Trophoblast cell (in vitro differentiated cells and primary cell): ENCODE results near the gene EIF2B5.
A peak's percentile ranks its signal among the peaks of the same experiment; 100 is the strongest.

Experiments used
- DNase-seq, 2 donors: peaks; one replicate each; pipeline ENCODE4 v3.0.0-alpha.2; 2016
- H2AFZ ChIP-seq: 2 replicates; pipeline ENCODE4 v1.6.1; 2013; ENCODE audit warnings: low read length, moderate library complexity, mild to moderate bottlenecking; ENCODE audit not compliant: insufficient read depth, poor library complexity
- H2AK5ac ChIP-seq: 2 replicates; pipeline ENCODE4 v1.6.1; 2013; ENCODE audit warnings: mild to moderate bottlenecking, low read length
- H2BK120ac ChIP-seq: 2 replicates; pipeline ENCODE4 v1.6.1; 2013; ENCODE audit warnings: low read length, mild to moderate bottlenecking, moderate library complexity; ENCODE audit not compliant: insufficient read depth, poor library complexity
- H2BK12ac ChIP-seq: 2 replicates; pipeline ENCODE4 v1.6.1; 2013; ENCODE audit warnings: mild to moderate bottlenecking, low read length, moderate library complexity
- H2BK5ac ChIP-seq: 2 replicates; pipeline ENCODE4 v1.6.1; 2013; ENCODE audit warnings: low read length, low read depth, moderate library complexity, mild to moderate bottlenecking; ENCODE audit not compliant: poor library complexity
- H3K14ac ChIP-seq: 2 replicates; pipeline ENCODE4 v1.6.1; 2013; ENCODE audit warnings: mild to moderate bottlenecking, low read length
- H3K18ac ChIP-seq: 2 replicates; pipeline ENCODE4 v1.6.1; 2013; ENCODE audit warnings: mild to moderate bottlenecking, low read length
- H3K23ac ChIP-seq: 2 replicates; pipeline ENCODE4 v1.6.1; 2013; ENCODE audit warnings: low read length
- H3K27ac ChIP-seq: 2 replicates; pipeline ENCODE4 v1.5.1; 2013; ENCODE audit warnings: low read depth, mild to moderate bottlenecking, inconsistent platforms, low read length, moderate library complexity
- H3K27me3 ChIP-seq: 2 replicates; pipeline ENCODE4 v1.6.1; 2013; ENCODE audit warnings: inconsistent platforms, mild to moderate bottlenecking, low read length, moderate library complexity; ENCODE audit not compliant: insufficient read depth
- H3K36me3 ChIP-seq, 2 experiments: 1 replicate in 1 of 2; 2 replicates in 1 of 2; pipeline ENCODE4 v1.6.1; 2013; ENCODE audit warnings: low read length in 2 of 2, mild to moderate bottlenecking in 2 of 2, moderate library complexity in 1 of 2; ENCODE audit not compliant: insufficient read depth in 2 of 2, control insufficient read depth in 1 of 2
- H3K4ac ChIP-seq: 2 replicates; pipeline ENCODE4 v1.6.1; 2013; ENCODE audit warnings: low read depth, mild to moderate bottlenecking, low read length, moderate library complexity
- H3K4me1 ChIP-seq, 2 experiments: 1 replicate in 1 of 2; 2 replicates in 1 of 2; pipeline ENCODE4 v1.6.1; 2013; ENCODE audit warnings: low read length in 2 of 2, mild to moderate bottlenecking in 2 of 2, moderate library complexity in 1 of 2; ENCODE audit not compliant: insufficient read depth in 2 of 2, control insufficient read depth in 1 of 2
- H3K4me2 ChIP-seq: 2 replicates; pipeline ENCODE4 v1.6.1; 2013; ENCODE audit warnings: inconsistent platforms, mild to moderate bottlenecking, low read length, moderate library complexity
- H3K4me3 ChIP-seq: 2 replicates; pipeline ENCODE4 v1.5.1; 2013; ENCODE audit warnings: mild to moderate bottlenecking, low read depth, low read length, inconsistent platforms
- H3K79me1 ChIP-seq: one replicate; pipeline ENCODE4 v1.6.1; 2013; ENCODE audit warnings: low read length
- H3K79me2 ChIP-seq: 2 replicates; pipeline ENCODE4 v1.6.1; 2013; ENCODE audit warnings: low read length, mild to moderate bottlenecking; ENCODE audit not compliant: control insufficient read depth, insufficient read depth, poor library complexity
- H3K9ac ChIP-seq: 2 replicates; pipeline ENCODE4 v1.6.1; 2013; ENCODE audit warnings: mild to moderate bottlenecking, low read length
- H3K9me3 ChIP-seq: 2 replicates; pipeline ENCODE4 v1.6.1; 2013; ENCODE audit warnings: low read depth, mild to moderate bottlenecking, control low read depth, inconsistent platforms, low read length; ENCODE audit not compliant: insufficient read depth
- H4K12ac ChIP-seq: 2 replicates; pipeline ENCODE4 v1.6.1; 2013; ENCODE audit warnings: low read depth, mild to moderate bottlenecking, low read length, moderate library complexity
- H4K8ac ChIP-seq: 2 replicates; pipeline ENCODE4 v1.6.1; 2013; ENCODE audit warnings: low read depth, mild to moderate bottlenecking, low read length, moderate library complexity
- H4K91ac ChIP-seq: one replicate; pipeline ENCODE4 v1.6.1; 2013; ENCODE audit warnings: low read depth, mild to moderate bottlenecking, low read length, moderate library complexity
- WGBS: extraction: QIAGEN DNeasy Blood & Tissue Kit; methylation state at CpG from one replicate; pipeline ENCODE4 v1.1.7; 2013; ENCODE audit warnings: missing lambda C conversion rate; ENCODE audit not compliant: insufficient read length, insufficient coverage; ENCODE audit errors: extremely low coverage; 5-methylcytosine and 5-hydroxymethylcytosine counted together

The EIF2B5 gene

DNA sequence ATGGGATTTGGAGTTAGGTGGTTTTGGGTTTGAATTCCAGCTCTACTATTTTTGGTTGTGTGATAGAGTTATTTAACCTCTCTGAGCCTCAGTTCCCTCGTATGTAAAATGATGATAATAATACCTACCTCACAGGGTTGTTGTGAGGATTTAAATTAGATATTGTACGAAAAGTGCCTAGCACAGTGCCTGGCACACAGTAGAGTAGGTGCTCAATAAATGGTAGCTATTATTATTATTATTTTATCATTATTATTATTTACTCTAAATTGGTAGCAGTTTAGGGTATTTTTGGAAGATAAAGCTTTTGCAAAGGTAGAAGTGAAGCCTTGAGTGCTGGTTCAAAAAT is 38.2 kb downstream of the EIF2B5 start:
- Histone ChIP-seq H3K9ac (no peak overlapping the region), H3K4ac (no peak overlapping the region), H4K8ac (no peak overlapping the region), H3K23ac (no peak overlapping the region), H2BK120ac (no peak overlapping the region), H3K27ac (peak overlapping the region; percentile 5), H3K79me1 (peaks cover 21% of the 10 kb centered on the region), H3K9me3 (peaks cover 2% of the 10 kb centered on the region), H3K4me1 (peaks cover 23 to 33% of the 10 kb centered on the region in 2 experiments), H2BK5ac (no peak overlapping the region), H3K14ac (no peak overlapping the region), H3K4me2 (no peak overlapping the region), H3K4me3 (no peak overlapping the region), H4K91ac (no peak overlapping the region), H4K12ac (no peak overlapping the region), H3K18ac (no peak overlapping the region), H2AFZ (no peak overlapping the region), H2BK12ac (no peak overlapping the region), H3K27me3 (no peaks in the 10 kb centered on the region), H3K79me2 (peaks cover 20% of the 10 kb centered on the region), H2AK5ac (no peak overlapping the region), H3K36me3 (peaks cover 51 to 58% of the 10 kb centered on the region in 2 experiments)
- WGBS, result no CpG with 5 or more reads among the region's 2 CpGs
- no peak for DNase-seq

DNA sequence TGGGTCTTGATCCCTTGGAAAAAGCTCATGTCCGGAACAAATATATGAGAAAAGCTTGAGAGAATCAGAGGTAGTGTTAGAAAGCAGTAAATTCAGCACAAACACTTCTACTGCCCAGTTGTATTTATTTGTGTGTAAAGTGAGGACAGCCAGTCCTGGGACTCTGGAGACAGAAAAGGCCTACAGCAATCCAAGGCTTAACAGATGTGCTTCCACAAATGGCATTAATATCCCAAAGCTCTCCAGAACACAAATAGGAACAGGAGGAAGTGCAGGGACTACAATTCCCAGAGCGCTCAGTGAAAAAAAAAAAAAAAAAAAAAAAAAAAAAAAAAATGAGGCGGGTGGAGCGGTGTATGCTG is 39.1 kb downstream of the EIF2B5 start:
- Histone ChIP-seq H3K27ac (peak overlapping the region; percentile 32), H3K27me3 (no peaks in the 10 kb centered on the region), H3K79me1 (peaks cover 21% of the 10 kb centered on the region), H3K23ac (no peak overlapping the region), H3K4me1 (peaks cover 23 to 30% of the 10 kb centered on the region in 2 experiments), H4K91ac (no peak overlapping the region), H2AFZ (no peak overlapping the region), H2BK12ac (no peak overlapping the region), H3K79me2 (peaks cover 20% of the 10 kb centered on the region), H3K9ac (no peak overlapping the region), H2AK5ac (no peak overlapping the region), H3K18ac (no peak overlapping the region), H3K14ac (no peak overlapping the region), H3K4ac (no peak overlapping the region), H3K9me3 (peaks cover 4% of the 10 kb centered on the region), H2BK120ac (no peak overlapping the region), H4K12ac (no peak overlapping the region), H3K4me2 (no peak overlapping the region), H3K36me3 (peaks cover 52 to 59% of the 10 kb centered on the region in 2 experiments), H3K4me3 (no peak overlapping the region), H2BK5ac (no peak overlapping the region), H4K8ac (no peak overlapping the region)
- no peak for DNase-seq
- WGBS, result no CpG with 5 or more reads among the region's 4 CpGs

DNA sequence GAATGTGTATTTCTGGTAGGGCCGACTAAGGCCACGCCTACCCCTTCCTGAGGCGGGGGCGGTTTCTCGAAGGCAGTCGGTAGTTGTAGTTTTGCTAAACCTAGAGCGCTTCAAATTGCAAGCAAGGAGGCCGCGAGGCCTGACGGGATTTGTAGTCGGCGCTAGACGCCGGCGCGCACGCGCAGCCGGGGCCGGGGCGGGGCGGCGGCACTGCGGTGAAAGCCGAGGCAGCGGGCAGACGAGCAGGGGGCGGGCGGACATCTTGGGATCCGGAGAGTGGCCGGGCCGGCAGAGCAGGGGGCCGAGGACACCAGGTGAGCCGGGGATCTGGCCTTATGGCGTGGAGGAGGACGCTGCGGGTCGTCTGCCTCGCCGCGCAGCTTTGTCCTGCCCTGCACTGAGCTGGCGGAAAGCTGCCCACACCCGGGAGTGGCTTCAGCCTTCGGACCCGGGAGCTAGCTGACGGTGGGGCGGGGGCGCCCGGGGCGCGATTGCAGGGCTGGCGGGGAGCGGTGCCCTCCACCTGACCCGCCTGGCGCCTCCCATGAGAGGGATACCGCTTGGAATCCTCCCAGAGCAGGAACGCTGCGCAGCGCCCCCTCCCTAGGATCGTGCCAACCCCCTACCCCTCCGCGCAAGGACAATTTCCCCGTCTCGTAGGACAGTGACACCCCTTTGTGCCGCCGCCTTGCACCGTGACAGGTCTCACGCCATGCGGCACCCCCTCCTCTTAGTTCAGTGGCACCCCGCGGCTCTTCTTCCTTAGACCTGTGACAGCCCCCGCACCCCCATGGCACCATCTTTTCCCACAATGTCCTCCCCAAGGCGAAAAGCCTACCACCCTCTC is 39.7 kb downstream of the EIF2B5 start, which contains the start of gene AP2M1:
Gene AP2M1, plus strand, starts transcription at position 210 of the 847 bp plus-strand sequence. CDS start 2,139 bp downstream, outside the sequence.
- H4K12ac ChIP-seq, result peak within 1 kb of the TSS; percentile 93
- peaks cover 4% of the 10 kb centered on the region for H3K9me3 ChIP-seq
- peak within 1 kb of the TSS; percentile 96 for H3K27ac ChIP-seq
- H3K4ac ChIP-seq, result peak within 1 kb of the TSS; percentile 89
- peaks cover 20% of the 10 kb centered on the region for H3K79me2 ChIP-seq
- peak within 1 kb of the TSS; percentile 90 for H3K14ac ChIP-seq
- peak within 1 kb of the TSS; percentile 96 for H2BK5ac ChIP-seq
- H3K27me3 ChIP-seq, result no peaks in the 10 kb centered on the region
- H3K23ac ChIP-seq, result no peak within 1 kb of the TSS
- peak within 1 kb of the TSS; percentile 89 for H3K4me2 ChIP-seq
- peak; percentile 99 to 100 for DNase-seq
- H2BK12ac ChIP-seq, result peak within 1 kb of the TSS; percentile 58
- H4K8ac ChIP-seq, result peak within 1 kb of the TSS; percentile 81
- H3K18ac ChIP-seq, result peak within 1 kb of the TSS; percentile 93
- H2AK5ac ChIP-seq, result peak within 1 kb of the TSS; percentile 88
- WGBS, result no CpG with 5 or more reads among the region's 73 CpGs
- peaks cover 23 to 30% of the 10 kb centered on the region in 2 experiments for H3K4me1 ChIP-seq
- peak within 1 kb of the TSS; percentile 99 for H4K91ac ChIP-seq
- H3K9ac ChIP-seq, result peak within 1 kb of the TSS; percentile 94
- peak within 1 kb of the TSS; percentile 94 for H3K4me3 ChIP-seq
- H3K79me1 ChIP-seq, result peaks cover 21% of the 10 kb centered on the region
- H3K36me3 ChIP-seq, result peaks cover 50 to 58% of the 10 kb centered on the region in 2 experiments
- peak within 1 kb of the TSS; percentile 65 for H2AFZ ChIP-seq
- H2BK120ac ChIP-seq, result peak within 1 kb of the TSS; percentile 90

DNA sequence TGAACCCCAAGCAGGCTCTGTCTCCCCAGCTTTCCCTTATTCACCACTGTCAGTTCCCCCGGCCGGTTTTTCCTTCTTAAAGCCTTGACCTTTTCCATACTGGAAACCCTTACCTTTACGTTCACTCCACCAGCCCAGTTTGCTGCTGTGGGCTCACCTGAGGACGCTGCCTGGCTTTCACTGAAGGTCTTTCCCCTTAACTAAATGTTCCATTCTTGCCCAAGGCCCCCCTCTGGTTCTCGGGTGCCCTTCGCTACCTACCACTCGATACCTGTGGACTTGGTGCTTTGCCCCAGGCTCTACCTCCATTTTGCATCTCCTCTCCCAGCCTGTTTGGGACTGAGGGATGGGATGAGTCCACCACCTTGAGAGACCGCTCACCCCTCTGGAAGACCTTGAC is 40.3 kb downstream of the EIF2B5 start:
- Histone ChIP-seq H4K12ac (peak overlapping the region; percentile 93), H2BK120ac (peak overlapping the region; percentile 90), H3K9me3 (peaks cover 4% of the 10 kb centered on the region), H3K4me2 (peak overlapping the region; percentile 89), H4K91ac (peak overlapping the region; percentile 99), H3K4me3 (peak overlapping the region; percentile 94), H3K79me2 (peaks cover 20% of the 10 kb centered on the region), H2AK5ac (peak overlapping the region; percentile 88), H3K79me1 (peaks cover 21% of the 10 kb centered on the region), H3K18ac (peak overlapping the region; percentile 93), H3K4me1 (peaks cover 23 to 30% of the 10 kb centered on the region in 2 experiments), H3K23ac (no peak overlapping the region), H2BK12ac (peak overlapping the region; percentile 21), H3K14ac (peak overlapping the region; percentile 90), H3K36me3 (peaks cover 50 to 58% of the 10 kb centered on the region in 2 experiments), H2AFZ (peak overlapping the region; percentile 65), H4K8ac (peak overlapping the region; percentile 81), H3K9ac (peak overlapping the region; percentile 94), H2BK5ac (peak overlapping the region; percentile 96), H3K4ac (peak overlapping the region; percentile 89), H3K27me3 (no peaks in the 10 kb centered on the region), H3K27ac (peak overlapping the region; percentile 96)
- WGBS, result no CpG with 5 or more reads among the region's 8 CpGs
- peak in 1 of 2 donors; percentile 32 for DNase-seq
